Activated T-helper 2 cell treated with anti-CD3 and anti-CD28 coated beads, Interferon-gamma antibody, Interleukin-2, Interleukin-4, amounts not matched to agents 10 μg/mL and 5 μg/mL and 100 μg/mL, durations not matched to agents 14 hours and 24 hours and 36 hours (primary cell): ENCODE data around the gene WIF1. TPM values are rescaled to one million over a fixed set of nuclear protein-coding genes. Genes with fewer than 3 reads are reported as not detected.

Experiments
- DNase-seq: peaks from one replicate; pipeline ENCODE4 v3.0.0; 2021; ENCODE audit warnings: low spot score
- H3K27ac Mint-ChIP-seq: one replicate; pipeline ENCODE4 v1.8.0; 2021; ENCODE audit warnings: mixed read lengths
- H3K27me3 Mint-ChIP-seq: one replicate; pipeline ENCODE4 v1.8.0; 2021; ENCODE audit warnings: low read depth, mixed read lengths
- H3K36me3 Mint-ChIP-seq: one replicate; pipeline ENCODE4 v1.8.0; 2021; ENCODE audit warnings: low read depth, mixed read lengths
- H3K4me1 Mint-ChIP-seq: one replicate; pipeline ENCODE4 v1.8.0; 2021; ENCODE audit warnings: low read depth, mixed read lengths
- H3K4me3 Mint-ChIP-seq: one replicate; pipeline ENCODE4 v1.8.0; 2021; ENCODE audit warnings: low read depth, mild to moderate bottlenecking, moderate library complexity, mixed read lengths
- H3K9me3 Mint-ChIP-seq: one replicate; pipeline ENCODE4 v1.8.0; 2021; ENCODE audit warnings: mixed read lengths
- intact Hi-C: fragments of 100-400 bp; cut with micrococcal nuclease; formaldehyde crosslinking; loops from one replicate; pipeline ENCODE4 v1.15.1; 2023
- total RNA-seq: library from RNA; stranded (reverse); gene quantifications from 2 replicates; pipeline ENCODE4 v1.2.3, GENCODE V29; 2022

The WIF1 gene
- total RNA-seq, 1 donor from 2014 or later = not detected

- H3K27ac Mint-ChIP-seq = no peak overlapping the region
- H3K4me1 Mint-ChIP-seq = no peaks in the 10 kb centered on the region
- no peak for DNase-seq
- H3K36me3 Mint-ChIP-seq = no peaks in the 10 kb centered on the region
- no peaks in the 10 kb centered on the region for H3K27me3 Mint-ChIP-seq
- no peak overlapping the region for H3K4me3 Mint-ChIP-seq
- no peaks in the 10 kb centered on the region for H3K9me3 Mint-ChIP-seq
- intact Hi-C loops = no loop called here
Observed at GRCh38 chr12:65010437-65010836, 110.7 kb downstream of the WIF1 start.

DNA sequence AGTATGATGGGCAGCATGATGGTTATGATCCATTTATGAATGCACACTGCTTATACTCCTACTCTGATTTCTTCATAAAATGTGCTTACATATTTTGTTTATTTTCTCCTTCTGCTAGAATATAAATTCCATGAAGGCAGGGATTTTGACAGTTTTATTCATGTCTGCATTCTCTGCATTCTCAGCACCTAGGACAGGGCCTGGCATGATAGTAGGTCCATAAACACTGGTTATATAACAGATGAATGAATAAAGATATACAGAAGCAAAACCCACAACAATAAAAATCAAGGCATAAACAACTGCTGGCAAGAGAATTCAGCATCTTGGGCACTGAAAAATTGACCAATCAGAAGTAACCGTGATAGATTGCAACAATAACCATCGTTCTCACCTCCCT lies 115.4 kb downstream of the WIF1 start:
- Mint-ChIP-seq H3K4me1 (no peaks in the 10 kb centered on the region), H3K27me3 (no peaks in the 10 kb centered on the region), H3K4me3 (no peak overlapping the region), H3K36me3 (no peaks in the 10 kb centered on the region), H3K9me3 (no peaks in the 10 kb centered on the region), H3K27ac (no peak overlapping the region)
- intact Hi-C loops = no loop called here
- no peak for DNase-seq

- no peaks in the 10 kb centered on the region for H3K9me3 Mint-ChIP-seq
- no peak overlapping the region for H3K4me3 Mint-ChIP-seq
- DNase-seq = no peak
- H3K27me3 Mint-ChIP-seq = peaks cover 3% of the 10 kb centered on the region
- no peak overlapping the region for H3K27ac Mint-ChIP-seq
- H3K4me1 Mint-ChIP-seq = no peaks in the 10 kb centered on the region
- intact Hi-C loops = no loop called here
- H3K36me3 Mint-ChIP-seq = no peaks in the 10 kb centered on the region
Observed at GRCh38 chr12:65004270-65004669, 116.8 kb downstream of the WIF1 start.

Other genes with a start within 250 kb of the WIF1 start
- gene LEMD3, start 48.3 kb upstream of the WIF1 start, total RNA-seq = 26.7 and 29.2 TPM in 2 replicates
- gene MSRB3, start 157.4 kb upstream of the WIF1 start, total RNA-seq = 0.18 TPM in 1 of 2 replicates, not detected in the other